Measurements from ENCODE around the gene ADIPOR1. TPM values are rescaled to one million over a fixed set of nuclear protein-coding genes. Genes with fewer than 3 reads are reported as not detected.
"Not testable (repeated sequence)": the region's sequence is repeated elsewhere in the genome, so short reads cannot be mapped to it uniquely, and the experiment has no call there.

The ADIPOR1 gene
- total RNA-seq, 1 donor = 104 TPM

- H3K4me3 ChIP-seq (ENCODE audit: low read depth, low read length) = no peak overlapping the region
- TF ChIP-seq CTCF (IDR thresholded peaks at IDR 0.05; ENCODE audit: insufficient read depth, low read length) = no peak
- no peak for DNase-seq (ENCODE audit: low read depth)
Observed at GRCh38 chr1:202938287-202938925, 19.7 kb downstream of the ADIPOR1 start.

GRCh38 chr1:202936409-202936808, 21.7 kb downstream of the ADIPOR1 start:
- not testable (repeated sequence) for H3K4me3 ChIP-seq (ENCODE audit: low read depth, low read length); DNase-seq (ENCODE audit: low read depth)

GRCh38 chr1:202935844-202936243, 22.3 kb downstream of the ADIPOR1 start:
- DNase-seq (ENCODE audit: low read depth) = no peak
- H3K4me3 ChIP-seq (ENCODE audit: low read depth, low read length) = no peak overlapping the region
- TF ChIP-seq CTCF (IDR thresholded peaks at IDR 0.05; ENCODE audit: insufficient read depth, low read length) = no peak

GRCh38 chr1:202934755-202935154, 23.4 kb downstream of the ADIPOR1 start:
- no peak for DNase-seq (ENCODE audit: low read depth)
- TF ChIP-seq CTCF (IDR thresholded peaks at IDR 0.05; ENCODE audit: insufficient read depth, low read length) = no peak
- H3K4me3 ChIP-seq (ENCODE audit: low read depth, low read length) = no peak overlapping the region

GRCh38 chr1:202932476-202932875, 25.6 kb downstream of the ADIPOR1 start:
- no peak for DNase-seq (ENCODE audit: low read depth)
- H3K4me3 ChIP-seq (ENCODE audit: low read depth, low read length) = no peak overlapping the region
- TF ChIP-seq CTCF (IDR thresholded peaks at IDR 0.05; ENCODE audit: insufficient read depth, low read length) = no peak

- H3K4me3 ChIP-seq (ENCODE audit: low read depth, low read length) = peak within 1 kb of the TSS; percentile 98
- peak; percentile 96 for DNase-seq (ENCODE audit: low read depth)
- TF ChIP-seq CTCF (IDR thresholded peaks at IDR 0.05; ENCODE audit: insufficient read depth, low read length) = peak; percentile 78
Observed at GRCh38 chr1:202926581-202927491, 31.3 kb downstream of the ADIPOR1 start, which contains the start of gene KLHL12. Gene KLHL12 (minus strand): TSS chr1:202927234. CDS start chr1:202925162, 2,072 bp downstream.

GRCh38 chr1:202923533-202923932, 34.6 kb downstream of the ADIPOR1 start:
- TF ChIP-seq CTCF (IDR thresholded peaks at IDR 0.05; ENCODE audit: insufficient read depth, low read length) = no peak
- no peak overlapping the region for H3K4me3 ChIP-seq (ENCODE audit: low read depth, low read length)
- no peak for DNase-seq (ENCODE audit: low read depth)
